ENCODE data around the gene NDUFA3.

NDUFA3 gene

DNA sequence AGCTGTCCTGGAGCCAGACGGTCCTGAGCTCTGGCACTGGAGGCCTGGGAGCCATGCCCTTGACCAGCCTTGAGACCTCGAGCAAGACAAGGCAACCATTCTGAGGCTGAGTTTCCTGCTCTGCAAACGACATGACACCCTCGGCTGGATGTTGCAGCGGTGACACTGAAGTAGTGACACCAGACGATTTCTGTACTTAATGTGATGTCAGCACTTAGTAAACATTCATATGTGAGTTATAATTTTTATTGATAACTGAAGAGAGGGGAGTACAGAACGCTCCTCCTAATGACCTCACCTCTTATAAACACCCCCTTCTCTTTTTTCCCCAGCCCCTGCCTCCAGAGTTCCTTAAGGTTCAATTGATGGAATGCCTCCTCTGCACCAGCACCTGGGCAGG, 5.8 kb downstream of the NDUFA3 start:
- Histone ChIP-seq H3K36me3 (ENCODE audit: control insufficient read depth, insufficient read depth, low read length) (peaks cover 74% of the 10 kb centered on the region), H3K9me3 (ENCODE audit: control insufficient read depth, insufficient read depth, low read length) (no peaks in the 10 kb centered on the region), H3K4me1 (ENCODE audit: control insufficient read depth, insufficient read depth, low read length) (no peaks in the 10 kb centered on the region), H3K9ac (ENCODE audit: low read depth, low read length) (no peak overlapping the region), H3K4me3 (ENCODE audit: low read depth, low read length) (no peak overlapping the region), H3K27ac (ENCODE audit: low read depth, low read length) (no peak overlapping the region), H3K27me3 (ENCODE audit: control insufficient read depth, insufficient read depth, low read length) (no peaks in the 10 kb centered on the region)

DNA sequence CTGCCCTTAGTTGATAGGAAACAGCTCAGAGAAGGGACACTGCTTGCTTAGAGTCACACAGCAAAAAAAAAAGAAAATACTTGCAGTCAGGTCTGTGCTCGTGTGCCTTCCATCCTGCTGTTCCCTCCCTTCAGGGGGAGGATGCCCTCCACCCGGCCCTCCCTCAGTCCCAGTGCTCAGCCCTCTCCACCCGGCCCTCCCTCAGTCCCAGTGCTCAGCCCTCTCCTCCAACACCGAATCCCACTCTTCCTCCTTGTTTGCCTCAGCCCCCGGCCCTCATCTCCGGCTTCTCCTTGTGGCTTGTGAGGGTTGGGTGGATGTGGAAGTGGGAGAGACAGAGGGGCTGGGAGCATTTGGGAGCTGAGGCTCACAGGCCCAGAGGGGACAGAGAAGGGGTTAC, 7.0 kb downstream of the NDUFA3 start:
- no peaks in the 10 kb centered on the region for H3K27me3 ChIP-seq (ENCODE audit: control insufficient read depth, insufficient read depth, low read length)
- no peak overlapping the region for H3K4me3 ChIP-seq (ENCODE audit: low read depth, low read length)
- H3K27ac ChIP-seq (ENCODE audit: low read depth, low read length) = no peak overlapping the region
- H3K36me3 ChIP-seq (ENCODE audit: control insufficient read depth, insufficient read depth, low read length) = peaks cover 70% of the 10 kb centered on the region
- no peaks in the 10 kb centered on the region for H3K4me1 ChIP-seq (ENCODE audit: control insufficient read depth, insufficient read depth, low read length)
- H3K9ac ChIP-seq (ENCODE audit: low read depth, low read length) = no peak overlapping the region
- H3K9me3 ChIP-seq (ENCODE audit: control insufficient read depth, insufficient read depth, low read length) = no peaks in the 10 kb centered on the region

DNA sequence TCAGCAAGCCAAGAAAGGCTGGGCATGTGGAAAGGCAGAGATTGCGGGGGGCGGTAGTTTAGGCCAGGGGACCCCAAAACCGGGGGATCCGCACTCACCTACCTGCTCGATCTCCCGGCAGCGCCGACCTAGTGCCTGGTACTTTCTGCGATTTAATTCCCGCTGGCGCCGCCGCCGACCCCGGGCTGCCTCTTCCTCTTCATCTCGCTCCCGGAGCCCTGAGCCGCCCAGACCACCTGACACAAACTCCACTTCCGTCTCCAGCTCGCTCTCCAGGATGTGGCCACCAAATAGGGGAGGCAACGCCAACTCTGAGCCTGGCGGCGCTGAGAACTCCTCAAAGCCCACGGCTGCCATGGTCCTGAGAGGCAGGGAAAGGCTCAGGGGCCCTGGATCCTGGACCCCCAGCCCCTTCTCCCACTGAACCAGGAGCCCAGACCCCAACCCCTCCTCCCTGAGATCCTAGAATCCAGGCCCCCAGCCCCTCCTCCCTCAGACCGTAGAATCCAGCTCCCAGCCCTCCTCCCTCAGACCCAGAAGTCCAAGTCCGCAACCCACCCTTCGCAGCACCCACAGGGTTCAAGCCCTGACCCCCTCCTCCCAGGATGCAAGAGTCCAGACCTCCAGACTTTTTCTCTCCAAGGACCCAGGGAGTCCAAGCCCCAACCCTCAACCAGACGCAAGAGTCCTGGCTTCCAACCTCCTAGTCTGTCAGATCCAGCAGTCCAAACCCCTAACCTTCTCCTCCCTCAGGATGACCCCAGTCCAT, 11.9 kb downstream of the NDUFA3 start:
- Histone ChIP-seq H3K27ac (ENCODE audit: low read depth, low read length) (no peak overlapping the region), H3K4me1 (ENCODE audit: control insufficient read depth, insufficient read depth, low read length) (no peaks in the 10 kb centered on the region), H3K27me3 (ENCODE audit: control insufficient read depth, insufficient read depth, low read length) (no peaks in the 10 kb centered on the region), H3K9ac (ENCODE audit: low read depth, low read length) (peak overlapping the region; percentile 90; the same call in 1 of the 2 replicates), H3K4me3 (ENCODE audit: low read depth, low read length) (peak overlapping the region; percentile 87), H3K9me3 (ENCODE audit: control insufficient read depth, insufficient read depth, low read length) (no peaks in the 10 kb centered on the region), H3K36me3 (ENCODE audit: control insufficient read depth, insufficient read depth, low read length) (peaks cover 44% of the 10 kb centered on the region)

DNA sequence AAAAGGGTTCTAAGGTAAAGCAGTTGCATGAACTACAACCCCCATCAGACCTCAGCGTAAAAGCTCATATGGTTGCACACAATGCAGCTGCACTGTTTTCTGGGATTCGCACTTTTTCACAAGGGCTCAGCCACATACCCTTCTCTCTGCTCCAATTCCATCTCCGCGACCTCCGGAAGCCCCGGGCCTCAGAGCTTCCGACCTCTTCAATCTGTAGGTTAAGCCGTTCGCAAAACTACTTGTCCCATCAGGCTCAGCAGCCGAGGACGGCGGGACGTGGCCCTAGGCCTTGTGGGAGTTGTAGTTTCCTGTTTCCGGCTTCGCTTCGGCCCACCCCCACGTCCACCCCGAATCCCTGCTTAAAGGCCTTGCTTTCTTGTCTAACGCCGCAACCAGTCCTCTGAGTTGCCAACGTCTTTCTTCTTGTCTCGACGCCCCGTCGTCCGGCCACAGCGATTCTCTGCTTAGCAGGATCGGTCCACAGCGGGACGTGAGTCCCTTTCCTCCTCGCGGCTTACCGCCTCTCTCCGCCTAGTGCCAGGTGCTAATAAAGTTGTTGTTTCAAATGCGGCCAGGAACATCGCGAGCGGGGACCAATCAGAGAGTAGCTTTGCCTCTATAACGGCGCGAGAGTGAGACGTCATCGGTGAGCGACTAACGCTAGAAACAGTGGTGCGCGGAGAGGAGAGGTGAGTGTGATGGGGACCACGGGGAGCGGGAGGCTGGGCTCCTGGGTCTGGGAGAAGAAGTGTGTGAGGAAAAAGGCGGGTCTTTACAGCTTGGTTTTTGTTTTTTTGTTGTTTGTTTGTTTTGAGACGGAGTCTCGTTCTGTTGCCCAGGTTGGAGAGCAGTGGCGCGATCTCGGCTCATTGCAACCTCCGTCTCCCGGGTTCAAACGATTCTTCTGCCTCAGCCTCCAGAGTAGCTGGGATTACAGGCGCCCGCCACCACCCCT, 12.7 kb downstream of the NDUFA3 start, which contains the start of the genes PRPF31 and TFPT:
PRPF31 (plus strand) TSS at position 646 of the 955 bp plus-strand sequence. CDS start 2,525 bp downstream, outside the sequence.
TFPT (minus strand) TSS at position 549 of the 955 bp plus-strand sequence; CDS start at position 161, 388 bp downstream.
- H3K9me3 ChIP-seq (ENCODE audit: control insufficient read depth, insufficient read depth, low read length) = no peaks in the 10 kb centered on the region
- H3K36me3 ChIP-seq (ENCODE audit: control insufficient read depth, insufficient read depth, low read length) = peaks cover 44% of the 10 kb centered on the region
- peak within 1 kb of the TSS; percentile 87 for H3K4me3 ChIP-seq (ENCODE audit: low read depth, low read length)
- peak within 1 kb of the TSS; percentile 77 for H3K27ac ChIP-seq (ENCODE audit: low read depth, low read length)
- H3K4me1 ChIP-seq (ENCODE audit: control insufficient read depth, insufficient read depth, low read length) = no peaks in the 10 kb centered on the region
- H3K27me3 ChIP-seq (ENCODE audit: control insufficient read depth, insufficient read depth, low read length) = no peaks in the 10 kb centered on the region
- H3K9ac ChIP-seq (ENCODE audit: low read depth, low read length) = peak within 1 kb of the TSS; percentile 90

DNA sequence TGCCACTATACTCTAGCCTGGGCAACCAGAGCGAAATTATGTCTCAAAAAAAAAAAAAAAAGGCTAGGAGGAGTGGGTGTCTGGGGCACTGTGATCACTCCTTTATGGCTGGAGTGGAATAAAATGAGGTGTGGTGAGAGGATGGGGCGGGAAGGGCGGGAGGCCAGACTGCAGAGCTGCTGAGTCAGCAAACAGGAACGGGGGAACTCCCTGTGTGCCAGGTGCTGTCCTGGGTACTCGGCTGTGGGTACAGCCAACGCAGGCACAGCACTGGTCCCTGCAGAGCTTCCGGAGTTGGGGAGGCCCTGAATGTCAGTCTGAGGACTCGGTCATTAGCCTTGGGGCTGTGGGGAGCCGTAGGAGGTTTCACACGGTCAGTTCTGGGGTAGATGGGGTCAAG, 18.6 kb downstream of the NDUFA3 start:
- Histone ChIP-seq H3K27ac (ENCODE audit: low read depth, low read length) (no peak overlapping the region), H3K9ac (ENCODE audit: low read depth, low read length) (no peak overlapping the region), H3K9me3 (ENCODE audit: control insufficient read depth, insufficient read depth, low read length) (no peaks in the 10 kb centered on the region), H3K4me3 (ENCODE audit: low read depth, low read length) (no peak overlapping the region), H3K27me3 (ENCODE audit: control insufficient read depth, insufficient read depth, low read length) (no peaks in the 10 kb centered on the region), H3K36me3 (ENCODE audit: control insufficient read depth, insufficient read depth, low read length) (peaks cover 77% of the 10 kb centered on the region), H3K4me1 (ENCODE audit: control insufficient read depth, insufficient read depth, low read length) (no peaks in the 10 kb centered on the region)

DNA sequence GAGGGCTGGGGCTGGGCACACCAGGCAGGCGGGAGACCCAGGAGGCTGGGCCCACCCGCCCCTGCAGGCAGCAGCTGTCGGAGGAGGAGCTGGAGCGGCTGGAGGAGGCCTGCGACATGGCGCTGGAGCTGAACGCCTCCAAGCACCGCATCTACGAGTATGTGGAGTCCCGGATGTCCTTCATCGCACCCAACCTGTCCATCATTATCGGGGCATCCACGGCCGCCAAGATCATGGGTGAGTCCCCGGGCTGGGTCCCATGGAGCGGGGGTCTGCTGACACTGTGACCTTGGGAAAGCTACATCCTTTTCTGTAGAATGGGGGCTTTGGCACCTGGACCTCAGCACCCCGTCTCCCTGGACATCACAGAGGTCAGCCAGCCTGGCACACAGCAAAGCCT, 21.0 kb downstream of the NDUFA3 start:
- Histone ChIP-seq H3K4me3 (ENCODE audit: low read depth, low read length) (no peak overlapping the region), H3K27me3 (ENCODE audit: control insufficient read depth, insufficient read depth, low read length) (no peaks in the 10 kb centered on the region), H3K36me3 (ENCODE audit: control insufficient read depth, insufficient read depth, low read length) (peaks cover 88% of the 10 kb centered on the region), H3K4me1 (ENCODE audit: control insufficient read depth, insufficient read depth, low read length) (no peaks in the 10 kb centered on the region), H3K9me3 (ENCODE audit: control insufficient read depth, insufficient read depth, low read length) (no peaks in the 10 kb centered on the region), H3K27ac (ENCODE audit: low read depth, low read length) (no peak overlapping the region), H3K9ac (ENCODE audit: low read depth, low read length) (no peak overlapping the region)

DNA sequence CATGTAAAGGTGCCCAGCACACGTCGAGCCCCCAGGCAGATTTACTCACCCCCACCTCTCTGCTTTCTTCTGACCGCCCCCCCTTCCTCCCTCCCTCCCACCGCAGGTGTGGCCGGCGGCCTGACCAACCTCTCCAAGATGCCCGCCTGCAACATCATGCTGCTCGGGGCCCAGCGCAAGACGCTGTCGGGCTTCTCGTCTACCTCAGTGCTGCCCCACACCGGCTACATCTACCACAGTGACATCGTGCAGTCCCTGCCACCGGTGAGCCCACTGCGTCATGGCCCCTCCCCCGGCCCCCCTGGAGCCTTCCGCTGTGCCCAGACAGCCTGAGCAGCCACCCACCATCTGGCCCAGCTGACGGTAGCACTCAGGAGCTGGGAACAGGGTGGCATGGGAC, 21.7 kb downstream of the NDUFA3 start:
- Histone ChIP-seq H3K4me1 (ENCODE audit: control insufficient read depth, insufficient read depth, low read length) (no peaks in the 10 kb centered on the region), H3K27ac (ENCODE audit: low read depth, low read length) (no peak overlapping the region), H3K4me3 (ENCODE audit: low read depth, low read length) (no peak overlapping the region), H3K9ac (ENCODE audit: low read depth, low read length) (no peak overlapping the region), H3K27me3 (ENCODE audit: control insufficient read depth, insufficient read depth, low read length) (no peaks in the 10 kb centered on the region), H3K36me3 (ENCODE audit: control insufficient read depth, insufficient read depth, low read length) (peaks cover 91% of the 10 kb centered on the region), H3K9me3 (ENCODE audit: control insufficient read depth, insufficient read depth, low read length) (no peaks in the 10 kb centered on the region)

DNA sequence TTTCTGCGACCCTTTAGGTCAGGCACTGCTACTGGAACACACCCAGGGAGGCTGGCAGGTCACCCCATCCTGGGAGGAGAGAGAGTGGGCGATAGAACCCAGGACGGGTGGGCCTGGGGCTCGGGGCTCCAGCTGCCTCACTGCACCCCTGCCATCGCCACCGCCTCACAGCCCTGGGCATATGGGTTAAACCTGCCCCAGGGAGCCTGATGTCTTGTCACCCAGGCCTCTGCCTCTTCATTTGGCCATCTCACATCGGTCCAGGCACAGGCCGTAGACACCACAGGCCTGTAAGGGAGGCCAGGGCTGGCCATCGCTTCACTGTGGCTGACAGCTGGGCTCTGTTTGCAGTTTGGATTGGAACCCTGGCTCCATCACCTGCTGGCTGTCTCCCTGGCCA, 23.1 kb downstream of the NDUFA3 start:
- no peaks in the 10 kb centered on the region for H3K4me1 ChIP-seq (ENCODE audit: control insufficient read depth, insufficient read depth, low read length)
- H3K36me3 ChIP-seq (ENCODE audit: control insufficient read depth, insufficient read depth, low read length) = peaks cover 86% of the 10 kb centered on the region
- no peaks in the 10 kb centered on the region for H3K9me3 ChIP-seq (ENCODE audit: control insufficient read depth, insufficient read depth, low read length)
- no peak overlapping the region for H3K27ac ChIP-seq (ENCODE audit: low read depth, low read length)
- no peak overlapping the region for H3K4me3 ChIP-seq (ENCODE audit: low read depth, low read length)
- no peak overlapping the region for H3K9ac ChIP-seq (ENCODE audit: low read depth, low read length)
- no peaks in the 10 kb centered on the region for H3K27me3 ChIP-seq (ENCODE audit: control insufficient read depth, insufficient read depth, low read length)

DNA sequence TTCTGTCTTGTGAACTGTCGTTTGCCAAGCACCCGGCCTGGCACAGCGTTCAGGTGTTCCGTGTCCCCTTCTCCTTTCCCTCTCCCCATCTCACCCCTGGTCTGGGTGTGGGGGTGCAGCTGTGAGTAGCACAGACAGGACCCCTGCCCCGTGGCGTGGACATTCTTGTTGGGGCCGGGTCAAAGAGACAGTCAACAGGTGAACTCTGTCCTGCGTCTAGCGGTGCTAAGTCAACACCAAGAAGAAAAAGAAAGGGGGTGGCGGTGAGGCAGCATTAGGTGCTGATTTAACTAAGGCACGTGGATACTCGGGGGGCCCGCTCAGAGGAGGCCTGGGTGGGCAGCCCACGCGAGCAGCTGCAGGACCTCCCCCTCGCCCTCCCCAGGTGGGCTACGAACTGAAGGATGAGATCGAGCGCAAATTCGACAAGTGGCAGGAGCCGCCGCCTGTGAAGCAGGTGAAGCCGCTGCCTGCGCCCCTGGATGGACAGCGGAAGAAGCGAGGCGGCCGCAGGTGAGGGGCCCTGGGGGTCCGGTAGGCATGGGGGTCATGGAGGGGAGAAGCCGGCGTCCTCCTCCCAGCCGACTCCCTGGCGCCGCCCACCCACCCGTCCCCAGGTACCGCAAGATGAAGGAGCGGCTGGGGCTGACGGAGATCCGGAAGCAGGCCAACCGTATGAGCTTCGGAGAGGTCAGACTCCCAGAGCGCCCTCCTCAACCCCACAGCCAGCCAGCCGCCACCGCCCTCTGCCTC, 25.2 kb downstream of the NDUFA3 start:
- Histone ChIP-seq H3K9ac (ENCODE audit: low read depth, low read length) (no peak overlapping the region), H3K4me3 (ENCODE audit: low read depth, low read length) (no peak overlapping the region), H3K9me3 (ENCODE audit: control insufficient read depth, insufficient read depth, low read length) (no peaks in the 10 kb centered on the region), H3K27me3 (ENCODE audit: control insufficient read depth, insufficient read depth, low read length) (no peaks in the 10 kb centered on the region), H3K36me3 (ENCODE audit: control insufficient read depth, insufficient read depth, low read length) (peaks cover 81% of the 10 kb centered on the region), H3K27ac (ENCODE audit: low read depth, low read length) (no peak overlapping the region), H3K4me1 (ENCODE audit: control insufficient read depth, insufficient read depth, low read length) (no peaks in the 10 kb centered on the region)

DNA sequence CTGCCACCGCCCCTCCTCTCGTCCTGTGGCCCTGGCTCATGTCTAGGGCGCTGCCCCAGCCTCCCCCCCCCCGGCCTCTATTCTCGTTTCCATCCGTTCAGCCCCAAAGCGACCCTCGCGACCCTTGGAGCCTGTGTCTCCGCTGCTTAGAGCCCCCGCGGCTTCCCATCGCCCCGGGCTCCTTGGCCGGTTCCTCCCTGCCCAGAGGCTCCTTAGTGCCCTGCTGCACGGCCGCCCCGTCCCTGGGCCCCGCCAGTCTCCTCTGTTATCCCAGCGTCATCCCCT, 25.7 kb downstream of the NDUFA3 start:
- Histone ChIP-seq H3K9ac (ENCODE audit: low read depth, low read length) (no peak overlapping the region), H3K27me3 (ENCODE audit: control insufficient read depth, insufficient read depth, low read length) (no peaks in the 10 kb centered on the region), H3K4me3 (ENCODE audit: low read depth, low read length) (no peak overlapping the region), H3K9me3 (ENCODE audit: control insufficient read depth, insufficient read depth, low read length) (no peaks in the 10 kb centered on the region), H3K27ac (ENCODE audit: low read depth, low read length) (no peak overlapping the region), H3K4me1 (ENCODE audit: control insufficient read depth, insufficient read depth, low read length) (no peaks in the 10 kb centered on the region), H3K36me3 (ENCODE audit: control insufficient read depth, insufficient read depth, low read length) (peaks cover 76% of the 10 kb centered on the region)
